ENCODE results near the gene POLR2H. TPM values are rescaled to one million over a fixed set of nuclear protein-coding genes. Genes with fewer than 3 reads are reported as not detected.

The POLR2H gene
- total and polyA plus RNA-seq, 4 donors: 46.4 to 139 (median 82.4) TPM

DNA sequence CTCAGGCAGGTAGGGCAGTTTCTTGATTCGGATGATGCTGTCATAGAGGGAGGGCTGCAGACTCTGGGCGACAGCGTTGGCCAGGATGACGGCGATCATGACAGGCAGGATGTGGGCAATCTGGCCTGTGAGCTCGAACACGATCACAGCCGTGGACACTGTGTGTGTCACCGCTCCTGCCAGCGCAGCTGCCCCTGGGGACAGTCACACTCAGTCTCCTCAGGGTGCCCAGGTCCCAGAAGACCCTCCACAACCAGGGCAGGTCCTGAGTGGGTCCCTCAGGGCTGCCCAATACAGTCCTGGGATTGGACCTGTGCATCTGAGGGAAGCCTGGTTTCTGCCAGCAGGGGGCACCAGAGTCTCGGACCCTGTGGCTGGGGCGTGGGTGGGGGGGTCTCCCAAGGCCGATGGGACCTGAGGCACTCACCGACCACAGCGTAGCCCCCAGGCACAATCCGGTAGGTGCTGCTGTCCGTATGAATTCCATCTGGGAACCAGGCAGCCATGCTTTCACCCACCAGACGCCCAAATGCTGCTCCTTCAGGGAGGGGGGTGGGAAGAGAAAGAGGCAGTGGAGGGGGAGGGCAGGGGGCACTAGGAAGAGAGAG is 7.3 kb upstream of the POLR2H start:
- Histone ChIP-seq H3K36me3 (ENCODE audit: control insufficient read depth in 4 of 4, insufficient read depth in 4 of 4, low read length in 4 of 4) (peaks cover 0 to 13% (median 7%) of the 10 kb centered on the region in 4 donors), H3K4me3 (no peak overlapping the region), H3K9me3 (ENCODE audit: control insufficient read depth in 4 of 4, insufficient read depth in 3 of 4, low read length in 3 of 4) (no peaks in the 10 kb centered on the region), H3K9ac (ENCODE audit: insufficient read depth in 1 of 2, low read length in 2 of 2) (no peak overlapping the region), H3K27ac (ENCODE audit: low read depth in 1 of 2, low read length in 1 of 2) (no peak overlapping the region), H3K27me3 (ENCODE audit: control insufficient read depth in 3 of 3, insufficient read depth in 3 of 3, low read length in 2 of 3) (no peaks in the 10 kb centered on the region), H3K4me1 (ENCODE audit: control insufficient read depth in 5 of 5, insufficient read depth in 5 of 5, low read length in 5 of 5) (peaks cover 0 to 15% (median 2%) of the 10 kb centered on the region in 5 donors)
- DNase-seq (no peak), ATAC-seq (ENCODE audit: insufficient read depth, low FRiP score) (no peak)
- TF ChIP-seq, protein P1, sequence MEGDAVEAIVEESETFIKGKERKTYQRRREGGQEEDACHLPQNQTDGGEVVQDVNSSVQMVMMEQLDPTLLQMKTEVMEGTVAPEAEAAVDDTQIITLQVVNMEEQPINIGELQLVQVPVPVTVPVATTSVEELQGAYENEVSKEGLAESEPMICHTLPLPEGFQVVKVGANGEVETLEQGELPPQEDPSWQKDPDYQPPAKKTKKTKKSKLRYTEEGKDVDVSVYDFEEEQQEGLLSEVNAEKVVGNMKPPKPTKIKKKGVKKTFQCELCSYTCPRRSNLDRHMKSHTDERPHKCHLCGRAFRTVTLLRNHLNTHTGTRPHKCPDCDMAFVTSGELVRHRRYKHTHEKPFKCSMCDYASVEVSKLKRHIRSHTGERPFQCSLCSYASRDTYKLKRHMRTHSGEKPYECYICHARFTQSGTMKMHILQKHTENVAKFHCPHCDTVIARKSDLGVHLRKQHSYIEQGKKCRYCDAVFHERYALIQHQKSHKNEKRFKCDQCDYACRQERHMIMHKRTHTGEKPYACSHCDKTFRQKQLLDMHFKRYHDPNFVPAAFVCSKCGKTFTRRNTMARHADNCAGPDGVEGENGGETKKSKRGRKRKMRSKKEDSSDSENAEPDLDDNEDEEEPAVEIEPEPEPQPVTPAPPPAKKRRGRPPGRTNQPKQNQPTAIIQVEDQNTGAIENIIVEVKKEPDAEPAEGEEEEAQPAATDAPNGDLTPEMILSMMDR (IDR thresholded peaks at IDR 0.05; ENCODE audit: control extremely low read depth, extremely low read depth): peak; percentile 39
- WGBS, 2 donors: 50 to 52% methylated on average over 18 of the region's 18 CpGs

DNA sequence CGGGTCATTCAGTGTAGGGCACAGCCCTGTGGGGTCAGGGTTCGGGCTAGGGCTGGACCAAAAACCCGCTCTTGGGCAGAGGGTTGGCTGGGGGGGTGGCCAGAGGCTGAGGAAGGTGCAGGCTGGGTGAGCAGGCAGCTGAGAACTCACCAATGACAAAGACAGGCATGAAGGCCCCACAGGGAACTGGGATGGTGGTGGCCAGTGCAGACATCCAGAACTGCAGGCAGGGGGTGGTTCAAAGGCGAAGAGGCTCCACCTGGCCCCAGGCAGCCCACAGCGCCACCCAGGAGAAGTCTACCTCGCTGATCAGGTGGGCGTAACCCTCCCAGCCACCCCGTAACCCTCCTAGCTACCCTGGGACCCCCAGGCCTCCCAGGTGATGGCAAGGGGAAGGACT is 6.8 kb upstream of the POLR2H start:
- H3K4me3 ChIP-seq: no peak overlapping the region
- no peaks in the 10 kb centered on the region for H3K27me3 ChIP-seq (ENCODE audit: control insufficient read depth in 3 of 3, insufficient read depth in 3 of 3, low read length in 2 of 3)
- H3K36me3 ChIP-seq (ENCODE audit: control insufficient read depth in 4 of 4, insufficient read depth in 4 of 4, low read length in 4 of 4): peaks cover 0 to 13% (median 7%) of the 10 kb centered on the region in 4 donors
- WGBS, 2 donors: 81 to 83% methylated on average over 8 of the region's 8 CpGs
- H3K9me3 ChIP-seq (ENCODE audit: control insufficient read depth in 4 of 4, insufficient read depth in 3 of 4, low read length in 3 of 4): no peaks in the 10 kb centered on the region
- H3K27ac ChIP-seq (ENCODE audit: low read depth in 1 of 2, low read length in 1 of 2): no peak overlapping the region
- H3K4me1 ChIP-seq (ENCODE audit: control insufficient read depth in 5 of 5, insufficient read depth in 5 of 5, low read length in 5 of 5): peaks cover 0 to 15% (median 2%) of the 10 kb centered on the region in 5 donors
- TF ChIP-seq, protein P1 (IDR thresholded peaks at IDR 0.05; ENCODE audit: control extremely low read depth, extremely low read depth): no peak
- no peak overlapping the region for H3K9ac ChIP-seq (ENCODE audit: insufficient read depth in 1 of 2, low read length in 2 of 2)
- ATAC-seq (ENCODE audit: insufficient read depth, low FRiP score) (no peak), DNase-seq (no peak)

DNA sequence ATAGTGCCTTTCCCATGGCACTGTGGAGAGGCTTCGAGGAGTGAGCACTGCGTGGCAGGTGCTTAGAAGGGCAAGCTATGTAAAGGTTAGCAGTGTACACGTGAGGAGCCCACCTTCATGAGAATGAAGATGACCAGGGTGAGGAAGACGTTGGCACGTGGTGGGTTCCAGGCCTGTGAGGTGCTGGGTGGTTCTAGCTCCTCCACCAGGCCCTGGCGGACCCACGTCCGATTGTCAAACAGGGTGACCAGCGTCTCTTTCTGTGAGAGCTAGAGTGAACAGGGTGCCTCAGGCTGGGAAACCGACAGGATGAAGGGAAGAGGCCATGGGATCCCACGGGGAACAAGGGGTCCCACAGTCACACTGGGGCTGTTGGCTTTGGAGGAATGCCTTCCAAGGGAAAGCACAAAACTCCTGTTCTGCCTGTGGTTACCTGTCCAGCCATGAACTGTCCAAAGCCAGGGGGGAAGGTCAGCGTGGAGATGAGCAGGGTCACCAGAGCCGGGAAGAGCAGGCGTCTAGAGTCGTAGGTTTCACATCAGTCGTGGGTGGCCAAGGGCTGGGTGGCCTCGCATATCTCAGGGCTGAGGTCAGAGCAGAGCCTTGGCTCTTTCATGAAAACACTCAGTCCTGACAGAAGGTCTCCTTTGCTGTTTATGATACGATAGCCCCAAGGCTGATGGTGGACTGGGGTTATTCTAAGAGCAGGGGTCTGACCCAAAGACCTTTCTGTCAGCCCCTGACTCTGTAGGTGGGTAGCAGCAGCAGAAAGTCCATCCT is 6.1 kb upstream of the POLR2H start:
- Histone ChIP-seq H3K27ac (ENCODE audit: low read depth in 1 of 2, low read length in 1 of 2) (no peak overlapping the region), H3K4me1 (ENCODE audit: control insufficient read depth in 5 of 5, insufficient read depth in 5 of 5, low read length in 5 of 5) (peaks cover 0 to 21% (median 3%) of the 10 kb centered on the region in 5 donors), H3K9ac (ENCODE audit: insufficient read depth in 1 of 2, low read length in 2 of 2) (no peak overlapping the region), H3K4me3 (no peak overlapping the region), H3K9me3 (ENCODE audit: control insufficient read depth in 4 of 4, insufficient read depth in 3 of 4, low read length in 3 of 4) (no peaks in the 10 kb centered on the region), H3K36me3 (ENCODE audit: control insufficient read depth in 4 of 4, insufficient read depth in 4 of 4, low read length in 4 of 4) (peaks cover 0 to 13% (median 6%) of the 10 kb centered on the region in 4 donors), H3K27me3 (ENCODE audit: control insufficient read depth in 3 of 3, insufficient read depth in 3 of 3, low read length in 2 of 3) (no peaks in the 10 kb centered on the region)
- TF ChIP-seq, protein P1 (IDR thresholded peaks at IDR 0.05; ENCODE audit: control extremely low read depth, extremely low read depth): no peak
- WGBS, 2 donors: 89 to 95% methylated on average over 18 of the region's 18 CpGs
- no peak for DNase-seq
- no peak for ATAC-seq (ENCODE audit: insufficient read depth, low FRiP score)
